ENCODE data around the gene PPP1R26.

- TF ChIP-seq ZFX (IDR thresholded peaks at IDR 0.05) (no peak), CTCF (conservative IDR thresholded peaks at IDR 0.05) (no peak)
Observed at GRCh38 chr9:135482015-135482754, 2.6 kb downstream of the PPP1R26 start.

Data from C4-2B (cell line).